Measurements from ENCODE around the gene NPHS1. TPM values are rescaled to one million over a fixed set of nuclear protein-coding genes. Genes with fewer than 3 reads are reported as not detected.

NPHS1 gene
- total RNA-seq, 1 donor from 2014 or later: not detected

- DNase-seq: no peak
- intact Hi-C loops (cut with DNase I): no loop called here
- peaks cover 76% of the 10 kb centered on the region for H3K27me3 ChIP-seq
These were observed 883 bp downstream of the NPHS1 start for GRCh38 chr19:35851213-35852028.

GRCh38 chr19:35848919-35849505 is 3.3 kb downstream of the NPHS1 start:
- H3K9me3 ChIP-seq: no peaks in the 10 kb centered on the region
- no peak for ATAC-seq
- peaks cover 78% of the 10 kb centered on the region for H3K27me3 ChIP-seq
- no peaks in the 10 kb centered on the region for H3K36me3 ChIP-seq
- no peak overlapping the region for H3K27ac ChIP-seq
- peaks cover 12% of the 10 kb centered on the region for H3K4me1 ChIP-seq
- TF ChIP-seq CTCF (IDR thresholded peaks at IDR 0.05): no peak
- no peak for DNase-seq
- intact Hi-C loops (cut with DNase I): no loop called here
- H3K4me3 ChIP-seq: no peak overlapping the region

More at GRCh38 chr19:35851213-35852028, 883 bp downstream of the NPHS1 start:
- Histone ChIP-seq H3K9me3 (no peaks in the 10 kb centered on the region), H3K27ac (no peak overlapping the region), H3K4me1 (peaks cover 4% of the 10 kb centered on the region), H3K4me3 (no peak overlapping the region), H3K36me3 (no peaks in the 10 kb centered on the region)
- ATAC-seq: no peak
- no peak for TF ChIP-seq CTCF (IDR thresholded peaks at IDR 0.05)

GRCh38 chr19:35848486-35848885 is 3.8 kb downstream of the NPHS1 start:
- Histone ChIP-seq H3K4me1 (peaks cover 12% of the 10 kb centered on the region), H3K27me3 (peaks cover 78% of the 10 kb centered on the region), H3K36me3 (no peaks in the 10 kb centered on the region), H3K9me3 (no peaks in the 10 kb centered on the region), H3K27ac (no peak overlapping the region), H3K4me3 (no peak overlapping the region)
- ATAC-seq: no peak
- intact Hi-C loops (cut with DNase I): no loop called here
- no peak for TF ChIP-seq CTCF (IDR thresholded peaks at IDR 0.05)
- DNase-seq: no peak

GRCh38 chr19:35847911-35848310 is 4.4 kb downstream of the NPHS1 start:
- no peak for DNase-seq
- Histone ChIP-seq H3K4me3 (no peak overlapping the region), H3K27ac (no peak overlapping the region), H3K36me3 (no peaks in the 10 kb centered on the region), H3K4me1 (peaks cover 12% of the 10 kb centered on the region), H3K27me3 (peaks cover 78% of the 10 kb centered on the region), H3K9me3 (no peaks in the 10 kb centered on the region)
- no peak for ATAC-seq
- TF ChIP-seq CTCF (IDR thresholded peaks at IDR 0.05): no peak
- intact Hi-C loops (cut with DNase I): no loop called here

GRCh38 chr19:35846038-35846668 is 6.2 kb downstream of the NPHS1 start:
- Histone ChIP-seq H3K27ac (no peak overlapping the region), H3K27me3 (peaks cover 69% of the 10 kb centered on the region), H3K4me1 (peaks cover 12% of the 10 kb centered on the region), H3K4me3 (no peak overlapping the region), H3K9me3 (no peaks in the 10 kb centered on the region), H3K36me3 (no peaks in the 10 kb centered on the region)
- no peak for DNase-seq
- no peak for TF ChIP-seq CTCF (IDR thresholded peaks at IDR 0.05)
- intact Hi-C loops (cut with DNase I): no loop called here
- ATAC-seq: no peak
